Choroid plexus epithelial cell (primary cell): ENCODE measurements around the gene C1orf198.

Experiments used
- DNase-seq: peaks from one replicate; pipeline ENCODE4 v3.0.0-alpha.2; 2010; ENCODE audit warnings: low read depth
- H3K4me3 ChIP-seq: 2 replicates; pipeline ENCODE4 v1.5.1; 2011; ENCODE audit warnings: low read depth, mild to moderate bottlenecking, control low read depth, low read length, moderate library complexity
- CTCF ChIP-seq: conservative IDR thresholded peaks from 2 replicates; pipeline ENCODE4 v1.5.1; 2011; ENCODE audit warnings: low read depth, mild to moderate bottlenecking, control low read depth, inconsistent platforms, low read length, moderate library complexity

Gene C1orf198

GRCh38 chr1:230836793-230837192, 31.5 kb downstream of the C1orf198 start:
- TF ChIP-seq CTCF = no peak
- no peak overlapping the region for H3K4me3 ChIP-seq
- no peak for DNase-seq

DNA sequence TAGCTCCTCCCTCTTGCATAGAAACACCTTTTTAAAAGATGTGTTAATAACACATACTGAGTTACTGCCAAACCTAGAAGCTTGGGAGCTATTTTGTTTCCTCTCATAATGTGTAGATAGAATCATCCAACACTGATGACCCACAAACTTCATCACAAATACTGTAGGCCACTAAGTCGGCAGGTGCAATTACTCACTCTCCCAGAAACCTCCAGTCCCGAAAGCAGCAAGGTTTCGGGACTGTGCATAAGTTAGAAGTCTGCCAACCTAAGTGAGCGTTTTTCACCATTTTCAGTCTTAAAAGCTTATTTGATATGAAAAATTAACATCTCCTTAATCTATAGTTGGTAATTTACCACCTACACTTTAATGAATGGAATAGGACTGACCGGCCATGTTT, 32.0 kb downstream of the C1orf198 start:
- no peak overlapping the region for H3K4me3 ChIP-seq
- no peak for TF ChIP-seq CTCF
- no peak for DNase-seq

- H3K4me3 ChIP-seq = no peak overlapping the region
- no peak for TF ChIP-seq CTCF
- no peak for DNase-seq
Measured at GRCh38 chr1:230834292-230834691, 34.0 kb downstream of the C1orf198 start.

GRCh38 chr1:230833511-230833910, 34.8 kb downstream of the C1orf198 start:
- DNase-seq = no peak
- no peak for TF ChIP-seq CTCF
- no peak overlapping the region for H3K4me3 ChIP-seq

- no peak for TF ChIP-seq CTCF
- H3K4me3 ChIP-seq = no peak overlapping the region
- no peak for DNase-seq
Measured at GRCh38 chr1:230832476-230832875, 35.8 kb downstream of the C1orf198 start.

GRCh38 chr1:230831771-230832170, 36.5 kb downstream of the C1orf198 start:
- H3K4me3 ChIP-seq = no peak overlapping the region
- no peak for TF ChIP-seq CTCF
- DNase-seq = no peak

- H3K4me3 ChIP-seq = no peak overlapping the region
- no peak for DNase-seq
- no peak for TF ChIP-seq CTCF
Measured at GRCh38 chr1:230828421-230828820, 39.9 kb downstream of the C1orf198 start.
